Caco-2 (cell line): ENCODE data around the gene RRBP1. TPM values are rescaled to one million over a fixed set of nuclear protein-coding genes. Genes with fewer than 3 reads are reported as not detected.
A peak's percentile ranks its signal among the peaks of the same experiment; 100 is the strongest.

ENCODE experiments used
- BruUV-seq: library from RNA; stranded (reverse); fragments of 400-500 nt; replicated peaks from 2 replicates; lab custom pipeline; 2021; lab: Mats Ljungman, UMichigan
- CTCF ChIA-PET: fragments of 300-600 bp; sonication (Branson Sonifier 250); formaldehyde crosslinking; loops from one replicate; lab custom pipeline; 2022; ENCODE audit warnings: antibody characterized with exemption; lab: Charles Lee
- POLR2A ChIA-PET: fragments of 300-600 bp; sonication (Branson Sonifier 250); formaldehyde crosslinking; loops from one replicate; lab custom pipeline; 2022; ENCODE audit warnings: antibody characterized with exemption; lab: Charles Lee
- DNase-seq, 2 experiments: peaks; one replicate each; pipeline versions ENCODE4 v3.0.0 to v3.0.0-alpha.2; 2020 to 2022
- H3K27me3 ChIP-seq: replicated peaks from 2 replicates; pipeline ENCODE4 v1.6.0; 2011; ENCODE audit warnings: low read length; ENCODE audit not compliant: control insufficient read depth, insufficient read depth
- H3K36me3 ChIP-seq: 2 replicates; pipeline ENCODE4 v1.5.1; 2011; ENCODE audit warnings: low read length; ENCODE audit not compliant: control insufficient read depth, insufficient read depth
- H3K4me1 ChIP-seq: fragments of 250-450 bp; sonication (Bioruptor Pico); 2 replicates; pipeline ENCODE4 v1.5.1; 2020; ENCODE audit warnings: mild to moderate bottlenecking
- H3K4me3 ChIP-seq: 2 replicates; pipeline ENCODE4 v1.5.1; 2011; ENCODE audit warnings: low read depth, mild to moderate bottlenecking, control low read depth, low read length
- H3K9me3 ChIP-seq: fragments of 250-450 bp; sonication (Bioruptor Pico); 2 replicates; pipeline ENCODE4 v1.5.1; 2020; ENCODE audit warnings: mild to moderate bottlenecking, moderate library complexity
- H3K27ac Mint-ChIP-seq: one replicate; pipeline ENCODE4 v1.8.0; 2022; ENCODE audit warnings: mixed read lengths; ENCODE audit not compliant: unreplicated experiment
- H3K27me3 Mint-ChIP-seq: one replicate; pipeline ENCODE4 v1.8.0; 2022; ENCODE audit warnings: mixed read lengths; ENCODE audit not compliant: insufficient read depth, unreplicated experiment
- H3K36me3 Mint-ChIP-seq: one replicate; pipeline ENCODE4 v1.8.0; 2022; ENCODE audit warnings: mild to moderate bottlenecking, mixed read lengths; ENCODE audit not compliant: insufficient read depth, unreplicated experiment
- H3K4me1 Mint-ChIP-seq: one replicate; pipeline ENCODE4 v1.8.0; 2022; ENCODE audit warnings: low read depth, mixed read lengths; ENCODE audit not compliant: unreplicated experiment
- H3K4me3 Mint-ChIP-seq: one replicate; pipeline ENCODE4 v1.8.0; 2022; ENCODE audit warnings: mild to moderate bottlenecking, moderate library complexity, mixed read lengths; ENCODE audit not compliant: unreplicated experiment
- H3K9me3 Mint-ChIP-seq: one replicate; pipeline ENCODE4 v1.8.0; 2022; ENCODE audit warnings: mixed read lengths; ENCODE audit not compliant: unreplicated experiment
- CTCF ChIP-seq, 2 experiments: fragments of 200-600 bp in 1 of 2; IDR thresholded peaks; 1 replicate in 1 of 2; 2 replicates in 1 of 2; pipeline versions ENCODE4 v1.5.1 to v1.8.0; 2011 to 2022; ENCODE audit warnings: antibody characterized with exemption in 1 of 2, control low read depth in 1 of 2, inconsistent platforms in 1 of 2, low read depth in 1 of 2, low read length in 1 of 2, mild to moderate bottlenecking in 1 of 2, moderate library complexity in 1 of 2; ENCODE audit not compliant: insufficient read depth in 1 of 2, severe bottlenecking in 1 of 2, unreplicated experiment in 1 of 2
- intact Hi-C: fragments of 100-400 bp; cut with micrococcal nuclease; formaldehyde crosslinking; loops from one replicate; pipeline ENCODE4 v1.10.0; 2022; ENCODE audit not compliant: unreplicated experiment
- total RNA-seq: library from RNA; stranded (reverse); gene quantifications from 2 replicates; pipeline ENCODE4 v1.2.3, GENCODE V29; 2022

RRBP1 gene
- total RNA-seq, 1 experiment from 2014 or later: 758 TPM

GRCh38 chr20:17629678-17630089, 52.4 kb downstream of the RRBP1 start:
- intact Hi-C loops: no loop called here
- Mint-ChIP-seq H3K27ac (peak overlapping the region; percentile 42), H3K4me3 (no peak overlapping the region), H3K36me3 (peaks cover 100% of the 10 kb centered on the region), H3K9me3 (no peaks in the 10 kb centered on the region), H3K4me1 (peaks cover 5% of the 10 kb centered on the region), H3K27me3 (no peaks in the 10 kb centered on the region)
- peaks cover 28% of the 10 kb centered on the region for H3K36me3 ChIP-seq
- H3K4me3 ChIP-seq: no peak overlapping the region
- BruUV-seq: no TSS peak
- H3K4me1 ChIP-seq: no peaks in the 10 kb centered on the region
- H3K9me3 ChIP-seq: no peaks in the 10 kb centered on the region
- DNase-seq: no peak
- ChIA-PET POLR2A (no interaction called here), CTCF (no interaction called here)
- TF ChIP-seq CTCF (IDR thresholded peaks at IDR 0.05; ENCODE audit: insufficient read depth in 1 of 2, low read depth in 1 of 2, low read length in 1 of 2, severe bottlenecking in 1 of 2, unreplicated experiment in 1 of 2): no peak
- no peaks in the 10 kb centered on the region for H3K27me3 ChIP-seq

- Mint-ChIP-seq H3K36me3 (peaks cover 100% of the 10 kb centered on the region), H3K27ac (no peak overlapping the region), H3K9me3 (no peaks in the 10 kb centered on the region), H3K4me1 (peaks cover 2% of the 10 kb centered on the region), H3K27me3 (no peaks in the 10 kb centered on the region), H3K4me3 (no peak overlapping the region)
- intact Hi-C loops: no loop called here
- ChIA-PET POLR2A (no interaction called here), CTCF (no interaction called here)
- no peaks in the 10 kb centered on the region for H3K9me3 ChIP-seq
- no peak for TF ChIP-seq CTCF (IDR thresholded peaks at IDR 0.05; ENCODE audit: insufficient read depth in 1 of 2, low read depth in 1 of 2, low read length in 1 of 2, severe bottlenecking in 1 of 2, unreplicated experiment in 1 of 2)
- no TSS peak for BruUV-seq
- H3K36me3 ChIP-seq: peaks cover 29% of the 10 kb centered on the region
- no peak for DNase-seq
- H3K4me3 ChIP-seq: no peak overlapping the region
- H3K27me3 ChIP-seq: no peaks in the 10 kb centered on the region
- no peaks in the 10 kb centered on the region for H3K4me1 ChIP-seq
These were observed 53.0 kb downstream of the RRBP1 start for GRCh38 chr20:17629025-17629424.

- BruUV-seq: no TSS peak
- CTCF ChIA-PET: interaction anchor here (0.5 kb wide), 1 partner anchor 20 kb away, joined by 3 read pairs; no protein-coding TSS in a partner anchor
These were observed 53.8 kb downstream of the RRBP1 start for GRCh38 chr20:17628101-17628841.

More at GRCh38 chr20:17628101-17628841, 53.8 kb downstream of the RRBP1 start:
- Mint-ChIP-seq H3K9me3 (no peaks in the 10 kb centered on the region), H3K36me3 (peaks cover 100% of the 10 kb centered on the region), H3K27me3 (no peaks in the 10 kb centered on the region), H3K4me1 (no peaks in the 10 kb centered on the region), H3K27ac (peak overlapping the region; percentile 77), H3K4me3 (no peak overlapping the region)
- Histone ChIP-seq H3K9me3 (no peaks in the 10 kb centered on the region), H3K4me3 (no peak overlapping the region), H3K36me3 (peaks cover 30% of the 10 kb centered on the region), H3K27me3 (no peaks in the 10 kb centered on the region), H3K4me1 (no peaks in the 10 kb centered on the region)
- intact Hi-C loops: no loop called here
- POLR2A ChIA-PET: no interaction called here
- TF ChIP-seq CTCF (IDR thresholded peaks at IDR 0.05; ENCODE audit: insufficient read depth in 1 of 2, low read depth in 1 of 2, low read length in 1 of 2, severe bottlenecking in 1 of 2, unreplicated experiment in 1 of 2): no peak
- no peak for DNase-seq
